HG03175 (cell line): ENCODE data around the gene PGAM2.

Experiments
- ATAC-seq: cut with Tn5 transposase; IDR thresholded peaks from one replicate; pipeline ENCODE4 v1.9.1; 2021; ENCODE audit warnings: mild to moderate bottlenecking, moderate library complexity; ENCODE audit not compliant: unreplicated experiment

Gene PGAM2

GRCh38 chr7:44086627-44087026 lies 21.3 kb upstream of the PGAM2 start:
- ATAC-seq = no peak

DNA sequence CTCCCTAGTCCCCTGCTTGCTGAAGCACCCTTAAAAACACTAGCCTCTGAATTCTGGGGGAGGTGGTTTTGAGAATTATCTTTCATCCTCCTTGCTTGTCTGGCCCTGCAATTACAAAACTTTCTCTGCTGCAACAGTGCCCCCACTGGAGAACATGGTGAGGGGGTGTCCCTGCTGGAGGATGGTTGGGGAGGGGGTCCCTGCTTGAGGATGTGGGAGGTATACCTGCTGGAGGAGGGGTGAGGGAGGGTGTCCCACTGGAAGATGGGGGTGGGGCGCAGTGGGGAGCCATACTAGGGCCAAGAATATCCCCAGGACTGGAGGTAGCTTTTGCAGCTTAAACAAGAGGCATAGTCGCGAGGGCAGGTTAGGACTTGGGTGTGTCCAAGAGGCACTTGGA lies 20.2 kb upstream of the PGAM2 start:
- no peak for ATAC-seq

GRCh38 chr7:44084701-44085100 lies 19.3 kb upstream of the PGAM2 start:
- no peak for ATAC-seq

DNA sequence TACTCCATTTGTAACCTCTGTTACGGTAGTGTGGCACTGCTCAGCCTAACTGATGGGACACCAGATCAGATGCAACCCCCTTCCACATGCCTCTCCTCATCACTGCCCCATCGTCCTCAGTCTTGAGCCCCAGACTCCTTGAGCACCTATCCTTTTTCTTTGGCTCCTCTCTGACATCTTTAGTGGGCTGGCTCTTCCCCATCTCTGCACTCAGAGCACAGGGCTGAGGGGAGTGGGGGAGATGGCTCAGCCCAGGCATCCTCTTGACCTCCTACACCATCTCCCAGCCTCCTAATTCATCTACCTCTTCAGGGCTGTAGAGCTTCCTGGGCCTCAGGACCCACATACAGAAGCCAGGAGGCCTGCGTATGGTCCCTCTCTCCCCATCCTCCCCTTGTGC lies 18.4 kb upstream of the PGAM2 start:
- ATAC-seq = no peak

DNA sequence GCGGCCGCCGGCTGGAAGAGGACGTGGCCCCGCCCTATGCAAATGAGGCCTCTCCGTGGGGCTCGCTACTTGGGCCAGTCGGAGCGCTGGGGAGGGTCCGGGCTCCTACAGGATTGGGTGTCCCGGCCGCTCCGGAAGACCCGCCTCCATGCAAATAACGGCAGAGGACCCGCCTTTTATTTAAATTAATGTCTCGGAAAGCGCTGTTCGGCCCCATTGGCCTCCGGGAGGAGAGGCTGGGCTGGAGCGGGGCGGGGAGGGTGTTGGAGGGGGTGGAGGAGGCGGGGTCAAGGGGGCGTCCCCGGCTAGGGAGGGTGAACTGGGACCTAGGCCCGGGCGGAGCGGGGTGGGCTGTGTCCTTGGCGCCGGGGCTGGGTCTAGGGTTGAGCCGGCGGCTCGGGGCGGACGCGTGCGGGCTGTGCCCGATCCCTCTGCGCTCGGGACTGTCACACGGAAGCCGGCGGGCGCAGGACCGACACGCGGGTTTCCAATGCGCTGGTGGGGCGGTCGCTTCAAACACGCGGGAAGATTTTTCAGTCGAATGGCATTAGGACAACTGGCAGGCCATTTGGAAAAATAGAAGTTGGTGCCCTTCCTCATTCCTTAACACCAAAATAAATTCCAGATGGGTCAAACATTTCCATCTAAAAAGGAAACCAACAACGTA lies 17.3 kb upstream of the PGAM2 start:
- ATAC-seq = peak; percentile 92

GRCh38 chr7:44081266-44081748 lies 15.9 kb upstream of the PGAM2 start:
- ATAC-seq = no peak

GRCh38 chr7:44080686-44081265 lies 15.4 kb upstream of the PGAM2 start:
- no peak for ATAC-seq

DNA sequence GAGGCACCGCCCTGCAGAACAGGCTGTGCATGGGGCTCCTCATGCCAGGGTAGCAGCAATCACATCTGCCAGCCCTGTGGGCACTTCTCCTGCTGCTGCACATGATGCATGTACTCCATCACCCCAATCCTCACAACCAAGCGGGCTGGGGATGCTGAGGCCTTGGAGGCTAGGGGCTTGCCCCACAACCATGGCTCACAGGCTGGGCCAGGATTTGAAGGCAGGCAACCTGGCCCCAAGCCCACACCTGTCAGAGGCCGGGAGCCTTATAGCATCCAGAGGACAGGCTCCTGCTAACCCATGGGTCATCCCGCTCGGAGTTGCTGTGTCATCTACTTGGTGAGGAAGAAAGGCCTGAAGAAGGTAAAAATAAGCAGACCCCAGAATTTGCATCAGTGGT lies 14.8 kb upstream of the PGAM2 start:
- ATAC-seq = no peak

GRCh38 chr7:44079331-44080021 lies 14.1 kb upstream of the PGAM2 start:
- no peak for ATAC-seq

- no peak for ATAC-seq
These were observed 13.2 kb upstream of the PGAM2 start for GRCh38 chr7:44078521-44078920.

DNA sequence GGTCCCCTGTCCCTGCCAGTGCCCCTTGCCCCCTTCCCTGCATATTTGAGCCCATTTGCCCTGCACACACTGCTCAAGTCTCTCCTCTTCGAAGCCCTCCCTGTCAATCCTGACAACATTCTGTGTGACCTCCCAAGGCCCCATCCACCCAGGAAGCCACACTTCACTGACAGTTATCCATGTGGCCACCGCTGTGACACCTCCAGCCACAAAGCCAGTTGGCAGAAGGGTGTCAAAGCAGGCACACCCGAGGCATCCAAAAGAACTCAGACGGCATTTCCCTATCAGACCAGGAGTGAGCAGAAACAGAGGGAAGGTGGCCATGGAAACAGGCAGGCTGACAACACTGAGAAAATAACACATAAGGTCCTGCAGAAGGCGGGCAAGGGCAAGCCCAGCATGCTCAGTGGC lies 12.3 kb upstream of the PGAM2 start:
- no peak for ATAC-seq

- ATAC-seq = no peak
These were observed 11.7 kb upstream of the PGAM2 start for GRCh38 chr7:44077061-44077460.

- ATAC-seq = no peak
These were observed 10.9 kb upstream of the PGAM2 start for GRCh38 chr7:44076101-44076895.

DNA sequence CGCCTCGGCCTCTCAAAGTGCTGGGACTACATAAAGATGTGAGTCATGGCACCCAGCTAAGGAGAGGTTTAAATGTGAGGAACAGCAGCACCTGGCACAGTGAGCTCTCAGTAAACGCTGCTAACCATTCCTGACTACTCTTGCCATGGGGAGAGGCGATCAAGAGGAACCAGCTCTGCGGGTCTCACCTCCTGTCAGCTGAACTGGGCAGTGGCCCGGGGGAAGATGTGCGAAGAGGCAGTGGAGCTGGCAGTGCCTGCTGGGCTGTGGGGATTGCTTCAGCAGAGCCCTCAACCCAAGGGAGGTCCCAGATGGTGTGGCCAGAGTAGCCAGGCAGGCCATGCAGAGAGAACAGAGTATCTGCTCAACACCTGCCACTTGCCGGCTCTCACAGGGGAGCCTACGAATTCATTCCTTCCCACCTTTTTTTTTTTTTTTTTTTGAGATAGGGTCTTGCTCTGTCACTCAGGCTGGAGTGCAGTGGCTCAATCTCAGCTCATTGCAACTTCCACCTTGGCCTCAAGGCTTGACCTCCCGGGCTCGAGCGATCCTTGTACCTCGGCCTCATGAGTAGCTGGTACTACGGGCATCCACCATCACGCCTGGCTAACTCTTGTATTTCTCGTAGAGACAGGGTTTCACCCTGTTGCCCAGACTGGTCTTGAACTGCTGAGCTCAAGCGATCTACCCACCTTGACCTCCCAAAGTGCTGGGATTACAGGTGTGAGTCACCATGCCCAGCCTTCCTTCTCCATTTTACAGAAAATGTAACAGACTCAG lies 10.1 kb upstream of the PGAM2 start:
- no peak for ATAC-seq

- peak; percentile 12 for ATAC-seq
These were observed 9.0 kb upstream of the PGAM2 start for GRCh38 chr7:44074349-44074695.

DNA sequence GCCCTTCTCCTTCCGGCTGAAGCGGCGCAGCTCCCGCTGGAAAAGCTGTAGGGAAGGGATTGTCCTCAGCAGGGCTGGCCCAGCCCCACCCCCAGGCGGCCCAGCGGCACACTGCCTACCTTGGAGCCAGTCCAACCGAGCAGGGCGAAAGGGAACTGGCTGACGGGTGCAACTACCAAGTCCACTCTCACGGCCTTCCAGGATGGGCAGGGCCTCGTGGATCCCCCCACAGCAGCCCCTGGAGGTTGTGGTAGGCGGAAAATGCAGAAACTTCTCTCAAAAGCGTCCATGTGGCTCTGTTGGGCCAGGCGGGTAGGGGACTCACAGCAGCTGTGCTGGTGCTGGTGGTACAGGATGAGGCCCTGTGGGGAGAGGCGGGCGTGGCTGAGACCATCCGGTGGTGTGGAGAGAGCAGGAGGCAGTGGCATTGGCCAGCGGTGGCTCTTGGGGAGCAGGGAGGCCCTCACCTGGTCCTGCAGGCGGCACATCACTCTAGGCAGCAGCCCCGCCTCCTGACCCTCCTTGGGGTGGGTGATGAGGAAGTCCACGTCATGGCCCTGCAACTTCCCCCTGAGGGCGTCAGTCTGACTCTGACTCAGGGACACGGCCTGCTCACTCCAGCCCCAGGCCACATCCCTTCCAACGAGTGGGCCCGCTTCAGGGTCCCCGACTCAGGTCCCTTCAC lies 8.4 kb upstream of the PGAM2 start:
- ATAC-seq = peak; percentile 72

DNA sequence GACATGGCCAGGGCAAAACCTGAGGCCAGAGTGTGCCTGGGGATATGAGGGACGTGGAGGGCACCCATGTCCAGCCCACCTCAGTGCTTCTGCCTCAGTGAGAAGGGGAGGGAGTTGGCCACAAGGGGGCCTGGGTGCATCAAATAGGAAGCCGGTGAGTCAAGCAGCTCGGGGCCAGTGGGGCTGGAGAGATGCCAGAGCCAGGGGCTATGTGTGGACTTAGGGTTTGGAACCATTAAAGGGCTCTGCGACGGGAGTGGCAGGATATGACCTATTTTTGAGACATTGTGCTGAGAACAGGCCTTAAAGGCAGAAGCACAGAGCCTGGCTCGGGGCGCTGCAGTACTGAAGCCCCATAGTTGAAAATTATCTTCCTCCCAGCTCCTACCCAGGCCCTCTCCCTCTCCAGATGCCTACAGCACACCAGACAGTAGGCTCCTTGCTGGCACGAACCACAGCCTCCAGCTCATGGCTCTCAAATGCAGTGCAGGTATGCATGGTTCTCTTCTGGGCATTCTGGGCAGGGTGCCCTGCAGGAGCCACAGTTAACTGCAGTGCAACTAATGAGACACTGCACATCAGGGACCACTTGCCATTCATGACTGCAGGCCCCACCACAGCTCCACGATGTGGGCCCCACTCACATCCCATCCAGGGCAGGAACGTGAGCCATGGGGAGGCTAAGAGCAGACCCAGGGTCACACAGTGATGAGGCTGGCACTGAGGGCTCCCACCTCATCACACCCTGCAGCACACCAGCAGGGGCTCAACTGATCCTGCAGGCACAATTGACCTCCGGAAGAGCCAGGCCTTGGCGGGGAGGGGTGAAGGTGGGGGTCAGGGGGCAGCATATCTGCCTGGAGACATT lies 7.2 kb upstream of the PGAM2 start:
- no peak for ATAC-seq

GRCh38 chr7:44071726-44072363 lies 6.5 kb upstream of the PGAM2 start:
- ATAC-seq = no peak

GRCh38 chr7:44068054-44068453 lies 2.7 kb upstream of the PGAM2 start:
- ATAC-seq = no peak
